RKO (cell line): ENCODE measurements around the gene GLRX3.
"Not testable (repeated sequence)": the region's sequence is repeated elsewhere in the genome, so short reads cannot be mapped to it uniquely, and the experiment has no call there.

Source experiments
- DNase-seq: peaks from one replicate; pipeline ENCODE4 v3.0.0-alpha.2; 2016; ENCODE audit warnings: low spot score

GLRX3 gene

DNA sequence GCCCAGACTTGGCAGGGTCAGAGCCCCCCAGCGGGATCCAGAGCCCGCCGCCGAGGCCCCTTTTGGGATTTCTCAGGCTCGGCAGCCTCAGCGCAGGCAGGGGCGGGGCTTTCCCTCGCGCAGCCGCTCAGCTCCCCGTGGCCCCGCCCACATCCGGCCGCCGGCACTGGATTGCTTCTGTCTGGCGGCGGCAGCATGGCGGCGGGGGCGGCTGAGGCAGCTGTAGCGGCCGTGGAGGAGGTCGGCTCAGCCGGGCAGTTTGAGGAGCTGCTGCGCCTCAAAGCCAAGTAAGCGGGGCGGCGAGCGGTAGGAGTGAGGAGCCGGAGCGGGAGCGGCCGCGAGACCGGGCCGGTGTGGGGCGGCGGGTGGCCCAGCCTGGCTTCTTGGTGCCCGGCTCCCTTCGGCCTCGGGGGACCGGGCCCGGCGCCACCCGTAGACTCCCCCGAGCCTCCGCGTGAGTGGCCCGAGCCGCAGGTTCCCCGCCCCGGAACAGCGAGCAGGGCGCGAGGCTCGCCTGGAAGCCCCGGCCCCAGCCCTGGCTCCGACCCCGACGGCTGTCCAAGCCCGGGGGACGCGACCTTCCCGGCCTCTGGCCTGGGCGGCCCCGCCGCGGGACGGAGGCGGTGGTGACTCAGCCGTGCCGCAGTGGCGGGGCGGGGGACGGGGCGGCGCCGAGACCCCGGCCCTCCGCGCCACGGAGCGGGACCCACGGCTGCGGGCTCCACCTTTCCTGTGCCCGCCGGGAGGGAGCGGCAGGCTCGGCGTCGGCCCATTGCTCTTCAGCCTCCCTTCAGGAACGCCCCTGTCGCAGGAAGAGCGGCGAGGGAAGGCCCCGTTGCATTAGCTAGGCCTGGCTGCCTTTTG lies at the start of gene GLRX3:
GLRX3 (plus strand) TSS at position 166 of the 864 bp plus-strand sequence; CDS start at position 196, 30 bp downstream.
- peak; percentile 90 for DNase-seq

DNA sequence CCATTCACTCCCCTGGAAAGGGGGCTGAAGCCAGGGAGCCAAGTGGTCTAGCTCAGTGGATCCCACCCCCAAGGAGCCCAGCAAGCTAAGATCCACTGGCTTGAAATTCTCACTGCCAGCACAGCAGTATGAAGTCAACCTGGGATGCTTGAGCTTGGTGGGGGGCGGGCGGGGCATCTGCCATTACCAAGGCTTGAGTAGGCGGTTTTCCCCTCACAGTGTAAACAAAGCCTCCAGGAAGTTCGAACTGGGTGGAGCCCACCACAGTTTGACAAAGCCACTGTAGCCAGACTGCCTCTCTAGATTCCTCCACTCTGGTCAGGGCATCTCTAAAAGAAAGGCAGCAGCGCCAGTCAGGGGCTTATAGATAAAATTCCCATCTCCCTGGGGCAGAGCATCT lies 45.6 kb upstream of the GLRX3 start:
- not testable (repeated sequence) for DNase-seq

DNA sequence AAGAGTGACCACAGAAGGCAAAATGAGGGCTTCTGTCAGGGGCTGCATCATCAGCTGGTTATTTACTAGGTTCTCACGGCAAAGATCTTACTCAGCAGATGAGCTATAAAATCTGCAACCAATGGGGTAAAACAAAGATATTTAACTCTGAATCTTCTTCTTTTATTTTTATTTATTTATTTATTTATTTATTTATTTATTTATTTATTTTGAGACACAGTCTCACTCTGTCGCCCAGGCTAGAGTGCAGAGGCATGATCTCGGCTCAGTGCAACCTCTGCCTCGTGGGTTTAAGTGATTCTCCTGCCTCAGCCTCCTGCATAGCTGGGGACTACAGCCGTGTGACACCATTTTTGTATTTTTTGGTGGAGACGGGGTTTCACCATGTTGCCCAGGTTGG lies 36.8 kb upstream of the GLRX3 start:
- no peak for DNase-seq

GRCh38 chr10:130105724-130106123 lies 30.5 kb upstream of the GLRX3 start:
- DNase-seq, result no peak

DNA sequence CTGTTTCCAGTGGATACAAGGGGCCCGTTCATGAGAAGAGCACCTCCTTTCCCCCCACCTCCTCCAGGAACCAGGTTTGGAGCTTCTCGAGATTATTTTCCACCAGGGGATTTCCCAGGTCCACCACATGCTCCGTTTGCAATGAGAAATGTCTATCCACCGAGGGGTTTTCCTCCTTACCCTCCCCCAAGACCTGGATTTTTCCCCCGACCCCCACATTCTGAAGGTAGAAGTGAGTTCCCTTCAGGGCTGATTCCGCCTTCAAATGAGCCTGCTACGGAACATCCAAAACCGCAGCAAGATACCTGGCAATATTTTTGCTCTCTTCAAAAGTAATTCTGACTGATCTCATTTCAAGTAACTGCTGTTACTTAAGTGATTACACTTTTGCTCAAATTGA lies 28.0 kb upstream of the GLRX3 start:
- not testable (repeated sequence) for DNase-seq

DNA sequence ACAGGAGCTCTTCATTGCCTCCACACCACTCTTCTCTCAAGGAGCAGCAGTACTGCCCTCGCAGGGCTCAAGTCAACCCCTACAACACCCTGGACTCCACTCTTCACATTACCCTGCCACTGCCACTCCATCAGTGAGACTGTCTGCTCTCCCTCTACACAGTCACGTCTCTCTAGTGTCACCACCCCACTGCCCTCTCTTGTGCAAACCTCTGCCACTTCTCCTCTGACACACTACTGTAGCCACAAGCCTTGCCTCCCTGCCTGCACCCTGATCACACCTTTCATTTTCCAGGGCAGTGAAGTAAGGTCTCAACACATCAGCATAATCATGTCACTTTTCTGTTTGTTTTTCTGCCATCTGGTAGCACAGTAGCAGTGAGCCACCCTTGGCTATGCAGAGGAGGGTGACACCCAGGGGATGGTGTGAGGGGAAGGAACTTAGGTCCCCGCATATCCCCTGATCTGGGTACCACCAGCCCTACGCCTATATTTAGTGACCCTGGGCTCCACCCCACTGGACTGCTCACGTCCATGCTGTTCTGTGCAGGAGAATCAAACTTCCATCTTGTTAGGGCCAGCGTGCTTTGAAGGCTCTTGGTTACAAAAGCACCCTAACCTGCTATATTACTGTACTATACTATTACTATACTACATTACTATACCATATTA lies 27.1 kb upstream of the GLRX3 start:
- DNase-seq, result no peak

GRCh38 chr10:130109796-130110245 lies 26.4 kb upstream of the GLRX3 start:
- DNase-seq, result peak; percentile 86

DNA sequence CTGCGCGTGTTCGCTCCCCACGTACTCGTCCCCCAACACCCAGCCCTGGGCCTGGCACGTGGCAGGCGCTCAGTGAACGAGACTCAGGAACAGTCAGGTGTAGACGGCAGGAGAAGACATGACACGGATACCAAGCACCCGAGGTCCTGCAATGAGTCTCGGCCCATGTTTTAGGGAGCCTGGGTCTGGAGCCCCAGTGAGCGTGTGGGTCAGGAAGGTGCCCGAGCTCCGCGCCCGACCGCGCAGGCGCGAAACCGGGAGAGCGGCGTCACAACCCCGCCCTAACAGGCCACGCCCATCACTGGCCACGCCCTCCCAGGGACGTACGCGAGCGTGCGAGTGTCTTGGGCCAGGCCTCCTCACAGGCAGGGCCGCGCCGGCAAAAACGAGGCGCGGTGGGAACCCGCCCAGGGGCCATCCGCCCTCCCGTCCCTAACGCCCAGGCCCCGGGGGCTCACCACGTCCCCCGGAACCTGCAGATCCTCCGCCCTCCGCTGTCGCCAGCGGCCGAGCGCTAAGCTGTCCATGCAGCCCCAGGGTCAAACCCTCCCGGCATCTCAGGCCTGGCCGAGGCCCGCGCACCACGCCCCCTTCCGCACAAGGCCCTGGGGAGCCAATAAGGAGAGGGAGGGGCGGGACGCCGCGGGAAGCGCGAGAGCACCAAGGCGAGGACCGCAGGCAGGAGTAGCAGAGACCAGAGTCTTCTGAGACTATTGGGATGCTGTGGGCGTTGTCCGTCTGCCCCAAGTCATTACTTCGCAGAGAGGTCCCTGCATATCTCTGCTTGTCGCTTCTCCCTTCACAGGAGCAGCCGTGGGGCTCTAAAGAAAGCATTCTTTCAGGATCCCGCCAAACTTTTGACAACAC lies 25.7 kb upstream of the GLRX3 start, which contains the start of gene C10orf143:
C10orf143 (minus strand) TSS at position 585 of the 867 bp plus-strand sequence; CDS start at position 527, 58 bp downstream.
- DNase-seq, result peak; percentile 96

DNA sequence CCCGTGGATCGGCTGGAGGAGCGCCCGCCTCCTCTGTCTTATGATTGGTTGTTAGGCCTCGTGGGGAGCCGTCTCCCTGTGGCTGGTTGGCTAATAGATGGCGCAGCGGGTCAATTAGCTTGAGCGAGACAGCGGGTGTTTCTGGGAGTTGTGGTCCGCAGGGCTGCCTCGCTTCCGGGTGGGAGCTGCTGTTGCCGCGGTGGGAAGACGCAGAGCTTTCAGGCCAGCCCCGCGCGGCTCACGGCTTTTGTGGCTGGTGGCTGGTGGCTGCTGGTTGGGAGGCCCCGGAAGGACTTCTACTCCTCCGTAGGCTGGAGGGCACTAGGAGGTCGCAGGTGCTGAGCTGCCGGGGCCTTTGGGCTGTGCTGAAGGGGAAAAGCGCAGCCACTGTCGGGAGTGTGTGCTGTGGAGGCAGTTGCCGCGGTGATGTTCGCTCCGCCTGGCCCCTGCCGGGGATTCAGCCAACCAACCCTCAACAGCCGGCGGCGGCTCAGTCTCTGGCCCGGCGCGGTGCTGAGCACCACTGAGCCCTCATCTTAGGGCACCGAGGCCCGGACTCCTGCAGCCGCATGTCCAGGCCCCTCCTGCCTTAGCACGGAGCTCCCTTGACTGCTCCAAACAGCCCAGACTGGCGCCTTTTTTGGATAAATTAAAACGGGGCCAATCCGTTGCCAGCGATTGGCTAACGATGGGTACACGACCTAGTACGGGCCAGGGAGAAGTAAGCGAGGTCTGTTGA lies 24.9 kb upstream of the GLRX3 start:
- peak; percentile 97 for DNase-seq

DNA sequence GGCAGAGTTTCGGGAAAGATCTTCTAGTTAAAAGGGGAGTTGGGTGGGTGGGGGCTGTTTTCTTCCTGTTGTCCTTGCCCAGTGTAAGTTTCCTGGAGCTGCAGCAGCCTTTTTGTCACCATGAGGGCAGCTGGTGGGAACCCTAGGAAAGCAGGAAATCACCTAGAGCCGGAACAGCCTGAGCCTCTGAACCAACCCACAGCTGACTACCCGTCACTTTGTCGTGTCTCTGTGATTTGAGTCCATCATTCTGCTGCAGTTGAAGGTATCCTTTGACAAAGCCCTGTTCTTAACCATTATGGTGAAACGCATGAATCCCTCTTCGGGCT lies 24.4 kb upstream of the GLRX3 start:
- DNase-seq, result peak; percentile 30

DNA sequence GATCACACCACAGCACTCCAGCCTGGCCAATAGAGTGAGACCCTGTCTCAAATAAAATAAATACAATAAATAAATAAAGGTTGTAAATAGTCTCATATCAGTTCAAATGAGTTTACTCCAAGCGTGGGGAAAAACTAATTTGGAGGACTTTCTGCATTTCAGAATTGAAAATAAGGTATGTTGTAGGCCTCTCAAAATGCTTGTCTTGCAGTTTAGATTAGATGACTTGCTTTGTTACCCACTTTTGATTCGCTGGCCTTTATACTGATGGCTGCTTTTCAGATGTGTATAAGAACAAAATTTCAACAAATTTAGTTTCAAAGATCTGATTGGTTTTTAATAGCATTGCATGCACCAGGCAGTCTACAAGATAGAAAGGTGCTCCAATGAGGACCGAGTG lies 23.4 kb upstream of the GLRX3 start:
- DNase-seq, result no peak

- DNase-seq, result not testable (repeated sequence)
Observed at GRCh38 chr10:130116942-130117341, 19.2 kb upstream of the GLRX3 start.

GRCh38 chr10:130117535-130117934 lies 18.7 kb upstream of the GLRX3 start:
- not testable (repeated sequence) for DNase-seq

DNA sequence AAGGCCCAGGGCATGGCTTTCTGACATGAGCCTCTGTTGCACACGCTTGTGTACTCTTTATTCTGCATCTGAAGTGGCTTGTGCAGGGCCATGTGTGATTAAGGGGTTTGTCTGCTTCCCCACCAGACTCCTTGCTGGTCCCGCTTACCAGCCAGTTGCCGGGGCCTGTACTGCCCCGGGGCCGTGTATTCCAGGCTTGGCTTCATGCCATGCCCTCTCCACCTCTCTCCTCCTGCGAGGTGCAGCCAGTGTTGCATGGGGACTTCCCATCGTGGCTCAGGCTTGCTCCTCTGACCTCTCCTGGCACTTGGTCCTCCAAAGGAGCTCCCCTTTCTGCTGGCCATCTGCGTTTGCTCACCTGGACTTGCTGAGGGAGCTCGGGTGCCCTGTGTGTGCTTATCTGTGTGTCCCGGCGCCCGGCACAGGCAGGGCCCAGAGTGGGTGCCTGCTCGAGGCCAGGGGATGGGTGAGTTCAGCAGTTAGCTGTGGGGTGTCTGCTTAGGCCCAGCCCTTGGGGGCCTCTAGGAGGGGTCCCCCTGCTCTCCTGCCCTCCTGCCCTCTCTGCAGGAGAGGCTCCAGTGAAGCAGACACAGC lies 14.6 kb upstream of the GLRX3 start:
- no peak for DNase-seq

DNA sequence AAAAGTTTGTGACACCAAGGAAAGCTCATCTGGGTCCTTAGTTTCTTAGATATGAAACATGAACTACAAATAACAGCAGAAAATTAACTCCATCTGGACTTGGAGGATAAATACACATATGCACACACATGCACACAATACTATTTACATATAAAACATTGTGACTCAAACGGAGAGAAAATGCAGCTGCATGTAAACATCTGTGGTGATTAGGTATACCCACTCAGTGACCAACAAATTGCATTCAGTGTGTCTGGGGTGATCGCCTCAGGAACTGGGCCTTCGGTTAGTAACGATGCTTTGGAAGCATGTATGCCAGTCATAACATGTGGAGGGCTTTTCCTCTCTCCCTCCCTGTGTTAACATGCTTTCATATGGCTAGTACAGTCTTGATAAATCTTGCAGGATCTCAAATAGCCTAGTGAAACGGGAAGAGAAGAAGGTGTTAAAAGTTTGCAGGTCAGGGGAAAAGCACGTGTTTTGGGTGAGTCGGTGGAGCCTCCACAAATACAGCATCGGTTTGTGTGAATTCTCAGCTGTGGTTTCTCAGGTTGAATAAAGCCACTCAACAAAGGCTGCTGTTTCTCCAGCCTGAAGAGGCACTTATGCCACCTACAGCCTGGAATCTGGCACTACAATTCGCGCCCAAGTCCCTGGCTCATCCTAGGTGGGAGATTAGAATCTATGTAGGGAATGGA lies 8.7 kb upstream of the GLRX3 start:
- peak; percentile 74 for DNase-seq

GRCh38 chr10:130128062-130128781 lies 8.0 kb upstream of the GLRX3 start:
- no peak for DNase-seq

- no peak for DNase-seq
Observed at GRCh38 chr10:130128922-130129321, 7.3 kb upstream of the GLRX3 start.

DNA sequence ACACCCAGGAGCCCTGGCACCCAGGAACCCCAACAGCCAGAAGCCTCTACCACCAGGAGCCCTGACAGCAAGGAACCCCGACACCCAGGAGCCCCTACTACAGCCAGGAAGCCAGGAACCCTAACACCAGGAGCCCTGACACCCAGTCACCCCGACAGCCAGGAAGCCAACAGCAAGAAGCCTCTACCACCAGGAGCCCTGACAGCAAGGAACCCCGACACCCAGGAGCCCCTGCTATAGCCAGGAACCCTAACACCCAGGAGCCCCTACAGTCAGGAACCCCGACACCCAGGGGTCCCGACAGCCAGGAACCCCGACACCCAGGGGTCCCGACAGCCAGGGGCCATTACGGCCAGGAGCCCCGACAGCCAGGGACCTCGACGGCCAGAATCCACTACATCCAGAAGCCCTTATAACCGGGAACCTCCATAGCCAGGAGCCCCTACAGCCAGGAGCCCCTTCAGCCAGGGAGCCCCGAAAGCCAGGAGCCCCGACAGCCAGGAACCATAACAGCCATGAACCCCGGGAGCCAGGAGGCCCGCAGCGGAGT lies 440 bp upstream of the GLRX3 start:
- DNase-seq, result no peak

DNA sequence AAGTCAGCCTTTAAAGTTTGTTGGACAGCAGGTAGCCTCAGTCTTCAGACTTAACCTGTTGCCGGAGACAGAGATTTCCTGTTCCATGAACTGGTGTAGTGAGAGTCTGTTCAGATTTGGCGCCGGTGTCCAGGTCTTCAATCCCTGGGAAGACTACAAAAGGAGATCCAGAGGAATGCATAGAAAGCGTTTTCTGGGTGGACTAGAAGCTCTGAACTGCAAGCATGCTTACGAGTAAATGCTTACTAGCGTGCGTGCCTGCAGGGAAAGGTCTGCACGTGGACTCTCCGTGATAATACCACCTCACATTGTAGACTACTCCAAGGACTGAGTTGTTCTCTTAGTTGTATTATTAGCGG lies 878 bp downstream of the GLRX3 start:
- DNase-seq, result peak; percentile 70
